OCI-LY1 (cell line): Measurements from ENCODE around the gene ADCY7.

Source experiments
- EZH2 ChIP-seq: fragments of 200-600 bp; sonication (generic), shearing (Covaris generic); IDR thresholded peaks from 2 replicates; pipeline ENCODE4 v1.8.0; 2017; ENCODE audit warnings: borderline replicate concordance, mixed run types, mild to moderate bottlenecking, antibody characterized with exemption, low read length, moderate library complexity, mixed read lengths
- TF ChIP-seq, protein P1 (sequence below): fragments of 200-600 bp; sonication (generic), shearing (Covaris generic); IDR thresholded peaks from 2 replicates; pipeline ENCODE4 v1.5.1; 2017; ENCODE audit warnings: mild to moderate bottlenecking, antibody characterized with exemption, low read length, moderate library complexity, mixed read lengths

DNA sequence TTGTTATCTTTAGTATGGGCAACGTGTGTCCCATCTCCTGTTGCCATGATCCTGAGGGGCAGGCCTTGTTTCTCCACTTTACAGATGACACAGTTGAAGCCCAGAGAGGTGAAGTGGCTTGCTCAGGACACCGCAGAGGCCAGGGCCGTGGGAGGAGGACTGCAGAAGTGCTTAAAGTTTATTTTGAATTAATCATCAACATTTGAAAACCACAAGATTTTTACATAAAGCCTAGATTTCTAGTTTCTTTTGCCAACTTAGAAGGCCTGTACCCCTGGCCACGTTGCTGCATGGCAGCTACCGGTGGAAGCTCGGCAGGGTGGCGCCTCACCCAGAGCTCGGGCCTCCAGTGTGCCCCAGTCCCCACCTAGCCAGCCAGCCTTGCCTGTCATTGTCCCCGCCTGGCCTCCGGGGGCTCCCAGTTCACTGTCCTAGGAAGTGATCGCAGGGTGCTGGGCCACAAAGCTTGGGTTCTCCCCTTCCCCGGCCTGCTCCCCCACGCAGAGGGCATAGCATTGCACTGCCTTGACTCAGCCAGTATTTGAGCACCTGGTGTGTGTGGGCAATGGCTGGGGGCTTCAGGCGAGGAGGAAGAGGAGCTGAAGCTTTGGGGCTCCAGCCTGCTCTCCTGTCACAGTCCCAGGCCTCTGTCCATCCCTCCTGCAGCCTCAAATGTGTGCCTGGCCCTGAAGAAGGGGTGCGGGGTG is 14.8 kb upstream of the ADCY7 start:
- TF ChIP-seq, protein P1, sequence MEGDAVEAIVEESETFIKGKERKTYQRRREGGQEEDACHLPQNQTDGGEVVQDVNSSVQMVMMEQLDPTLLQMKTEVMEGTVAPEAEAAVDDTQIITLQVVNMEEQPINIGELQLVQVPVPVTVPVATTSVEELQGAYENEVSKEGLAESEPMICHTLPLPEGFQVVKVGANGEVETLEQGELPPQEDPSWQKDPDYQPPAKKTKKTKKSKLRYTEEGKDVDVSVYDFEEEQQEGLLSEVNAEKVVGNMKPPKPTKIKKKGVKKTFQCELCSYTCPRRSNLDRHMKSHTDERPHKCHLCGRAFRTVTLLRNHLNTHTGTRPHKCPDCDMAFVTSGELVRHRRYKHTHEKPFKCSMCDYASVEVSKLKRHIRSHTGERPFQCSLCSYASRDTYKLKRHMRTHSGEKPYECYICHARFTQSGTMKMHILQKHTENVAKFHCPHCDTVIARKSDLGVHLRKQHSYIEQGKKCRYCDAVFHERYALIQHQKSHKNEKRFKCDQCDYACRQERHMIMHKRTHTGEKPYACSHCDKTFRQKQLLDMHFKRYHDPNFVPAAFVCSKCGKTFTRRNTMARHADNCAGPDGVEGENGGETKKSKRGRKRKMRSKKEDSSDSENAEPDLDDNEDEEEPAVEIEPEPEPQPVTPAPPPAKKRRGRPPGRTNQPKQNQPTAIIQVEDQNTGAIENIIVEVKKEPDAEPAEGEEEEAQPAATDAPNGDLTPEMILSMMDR = no peak
- TF ChIP-seq EZH2 = no peak
